ENCODE data around the gene USP40.

USP40 gene

DNA sequence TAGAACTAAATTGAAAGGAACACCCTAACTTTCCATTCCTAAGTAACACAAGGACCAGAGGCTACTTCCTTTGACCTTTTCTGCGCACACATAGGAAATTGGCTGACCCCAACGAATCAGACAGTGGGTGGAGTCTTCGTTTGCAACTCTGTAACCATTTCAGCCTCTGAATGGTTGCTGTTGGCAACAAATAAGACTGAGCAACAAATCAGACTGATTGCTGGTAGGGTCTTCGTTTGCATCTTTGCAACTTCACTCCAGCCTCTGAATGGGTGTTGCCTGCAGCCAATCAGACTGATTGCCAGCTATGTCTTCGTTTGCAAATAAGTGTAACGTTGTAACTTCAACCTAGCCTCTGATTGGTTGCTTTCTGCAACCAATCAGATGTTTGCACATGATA, 34.6 kb downstream of the USP40 start:
- no peak overlapping the region for H3K4me3 ChIP-seq (ENCODE audit: insufficient read depth, low read depth, low read length, poor library complexity, severe bottlenecking)
- no peak overlapping the region for H3K27ac ChIP-seq (ENCODE audit: insufficient read depth, low read length, poor library complexity, severe bottlenecking)
- H3K9me3 ChIP-seq (ENCODE audit: control insufficient read depth, low read length), result no peaks in the 10 kb centered on the region
- H3K36me3 ChIP-seq (ENCODE audit: control insufficient read depth, insufficient read depth, low read length), result no peaks in the 10 kb centered on the region
- no peak for DNase-seq
- no peaks in the 10 kb centered on the region for H3K27me3 ChIP-seq (replicated peaks; ENCODE audit: control insufficient read depth, insufficient read depth, low read length, poor library complexity, severe bottlenecking)
- H3K4me1 ChIP-seq (ENCODE audit: control insufficient read depth, insufficient read depth, low read length, poor library complexity, severe bottlenecking), result no peaks in the 10 kb centered on the region

- no peaks in the 10 kb centered on the region for H3K9me3 ChIP-seq (ENCODE audit: control insufficient read depth, low read length)
- DNase-seq, result no peak
- no peaks in the 10 kb centered on the region for H3K36me3 ChIP-seq (ENCODE audit: control insufficient read depth, insufficient read depth, low read length)
- H3K27ac ChIP-seq (ENCODE audit: insufficient read depth, low read length, poor library complexity, severe bottlenecking), result no peak overlapping the region
- H3K27me3 ChIP-seq (replicated peaks; ENCODE audit: control insufficient read depth, insufficient read depth, low read length, poor library complexity, severe bottlenecking), result no peaks in the 10 kb centered on the region
- no peak overlapping the region for H3K4me3 ChIP-seq (ENCODE audit: insufficient read depth, low read depth, low read length, poor library complexity, severe bottlenecking)
- no peaks in the 10 kb centered on the region for H3K4me1 ChIP-seq (ENCODE audit: control insufficient read depth, insufficient read depth, low read length, poor library complexity, severe bottlenecking)
Observed at GRCh38 chr2:233530381-233530780, 36.2 kb downstream of the USP40 start.

DNA sequence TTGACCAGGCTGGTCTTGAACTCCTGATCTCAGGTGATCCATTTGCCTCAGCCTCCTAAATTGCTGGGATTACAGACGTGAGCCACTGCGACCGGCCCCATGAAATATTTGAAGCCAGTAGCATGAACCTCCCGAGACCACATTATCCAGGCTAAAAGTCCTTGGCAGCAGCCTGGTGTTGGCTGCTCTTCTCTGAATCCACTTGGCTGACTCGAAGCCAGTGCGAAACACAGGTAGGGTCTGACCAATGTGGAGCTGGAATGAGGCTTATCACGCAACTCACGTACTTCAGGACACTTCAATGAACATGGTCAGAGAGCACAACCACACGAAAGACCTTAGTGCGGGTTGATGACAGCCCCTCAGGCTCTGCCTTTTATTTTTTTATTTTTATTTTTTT, 38.4 kb downstream of the USP40 start:
- no peak overlapping the region for H3K27ac ChIP-seq (ENCODE audit: insufficient read depth, low read length, poor library complexity, severe bottlenecking)
- H3K36me3 ChIP-seq (ENCODE audit: control insufficient read depth, insufficient read depth, low read length), result peaks cover 2% of the 10 kb centered on the region
- H3K27me3 ChIP-seq (replicated peaks; ENCODE audit: control insufficient read depth, insufficient read depth, low read length, poor library complexity, severe bottlenecking), result no peaks in the 10 kb centered on the region
- H3K4me3 ChIP-seq (ENCODE audit: insufficient read depth, low read depth, low read length, poor library complexity, severe bottlenecking), result no peak overlapping the region
- no peak for DNase-seq
- no peaks in the 10 kb centered on the region for H3K9me3 ChIP-seq (ENCODE audit: control insufficient read depth, low read length)
- no peaks in the 10 kb centered on the region for H3K4me1 ChIP-seq (ENCODE audit: control insufficient read depth, insufficient read depth, low read length, poor library complexity, severe bottlenecking)

DNA sequence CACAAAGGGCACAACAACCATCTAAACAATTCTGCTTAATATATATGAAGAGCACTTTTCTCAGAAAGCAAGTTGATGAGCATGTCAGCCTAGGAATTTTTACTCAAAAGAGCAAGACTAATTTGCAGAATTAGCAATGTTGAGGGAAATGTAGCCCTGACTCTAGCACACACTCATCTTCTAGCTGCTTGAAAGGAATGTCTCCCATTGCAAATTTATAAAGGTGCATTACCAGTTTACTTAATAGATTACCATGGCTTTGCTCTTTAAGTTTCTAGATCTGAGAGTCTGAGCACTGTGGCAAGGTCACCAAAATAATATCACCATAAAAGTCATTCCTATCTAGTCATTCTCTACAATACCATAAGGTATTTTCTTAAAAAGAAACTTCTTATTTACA, 40.8 kb downstream of the USP40 start:
- Histone ChIP-seq H3K4me1 (ENCODE audit: control insufficient read depth, insufficient read depth, low read length, poor library complexity, severe bottlenecking) (no peaks in the 10 kb centered on the region), H3K27me3 (replicated peaks; ENCODE audit: control insufficient read depth, insufficient read depth, low read length, poor library complexity, severe bottlenecking) (no peaks in the 10 kb centered on the region), H3K27ac (ENCODE audit: insufficient read depth, low read length, poor library complexity, severe bottlenecking) (no peak overlapping the region), H3K36me3 (ENCODE audit: control insufficient read depth, insufficient read depth, low read length) (peaks cover 7% of the 10 kb centered on the region), H3K9me3 (ENCODE audit: control insufficient read depth, low read length) (no peaks in the 10 kb centered on the region), H3K4me3 (ENCODE audit: insufficient read depth, low read depth, low read length, poor library complexity, severe bottlenecking) (no peak overlapping the region)
- no peak for DNase-seq

DNA sequence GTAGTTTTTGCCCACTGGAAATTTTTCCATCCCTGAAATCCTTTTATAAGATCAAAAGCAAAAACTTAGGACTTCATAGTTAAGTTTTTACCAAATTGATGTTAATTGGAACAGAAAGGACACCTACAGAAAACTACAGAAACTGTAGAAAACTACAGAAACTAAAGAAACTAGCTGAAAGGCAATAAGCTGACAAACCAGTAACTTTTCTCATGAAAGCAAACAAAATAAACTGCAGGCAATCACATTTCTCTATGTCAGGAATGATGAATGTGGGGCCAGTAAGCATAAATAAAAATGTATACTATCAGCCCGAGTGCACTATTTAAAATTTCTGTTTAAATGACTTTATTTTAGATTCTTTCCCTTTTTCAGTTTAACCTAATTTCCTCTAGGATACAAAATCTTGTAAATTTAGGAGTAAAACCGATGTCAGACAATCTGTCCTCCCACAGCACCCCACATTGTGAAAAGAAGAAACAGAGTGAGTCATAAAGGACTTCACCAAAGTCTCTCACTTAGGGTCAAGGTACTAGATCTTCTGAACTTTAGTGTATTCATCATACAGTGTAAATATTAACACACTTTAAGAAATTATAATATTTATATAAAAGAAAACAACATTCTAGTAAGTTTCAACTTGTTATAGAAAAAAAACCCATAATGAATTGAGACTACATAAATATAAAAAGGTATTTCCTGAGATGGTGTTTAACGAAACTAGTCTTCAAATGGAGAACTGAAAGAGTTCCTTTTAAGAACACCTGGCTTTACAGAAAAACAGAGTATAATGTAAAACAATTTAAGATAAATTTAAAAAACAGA, 46.6 kb downstream of the USP40 start:
- H3K36me3 ChIP-seq (ENCODE audit: control insufficient read depth, insufficient read depth, low read length), result peaks cover 7% of the 10 kb centered on the region
- H3K27me3 ChIP-seq (replicated peaks; ENCODE audit: control insufficient read depth, insufficient read depth, low read length, poor library complexity, severe bottlenecking), result no peaks in the 10 kb centered on the region
- H3K4me1 ChIP-seq (ENCODE audit: control insufficient read depth, insufficient read depth, low read length, poor library complexity, severe bottlenecking), result no peaks in the 10 kb centered on the region
- no peak for DNase-seq
- H3K9me3 ChIP-seq (ENCODE audit: control insufficient read depth, low read length), result no peaks in the 10 kb centered on the region
- H3K4me3 ChIP-seq (ENCODE audit: insufficient read depth, low read depth, low read length, poor library complexity, severe bottlenecking), result no peak overlapping the region
- no peak overlapping the region for H3K27ac ChIP-seq (ENCODE audit: insufficient read depth, low read length, poor library complexity, severe bottlenecking)

GRCh38 chr2:233513953-233514655, 52.5 kb downstream of the USP40 start:
- Histone ChIP-seq H3K36me3 (ENCODE audit: control insufficient read depth, insufficient read depth, low read length) (no peaks in the 10 kb centered on the region), H3K4me1 (ENCODE audit: control insufficient read depth, insufficient read depth, low read length, poor library complexity, severe bottlenecking) (no peaks in the 10 kb centered on the region)
- DNase-seq, result no peak

GRCh38 chr2:233503947-233504637, 62.5 kb downstream of the USP40 start:
- DNase-seq, result no peak
- Histone ChIP-seq H3K27me3 (replicated peaks; ENCODE audit: control insufficient read depth, insufficient read depth, low read length, poor library complexity, severe bottlenecking) (no peaks in the 10 kb centered on the region), H3K4me1 (ENCODE audit: control insufficient read depth, insufficient read depth, low read length, poor library complexity, severe bottlenecking) (no peaks in the 10 kb centered on the region), H3K36me3 (ENCODE audit: control insufficient read depth, insufficient read depth, low read length) (no peaks in the 10 kb centered on the region), H3K4me3 (ENCODE audit: insufficient read depth, low read depth, low read length, poor library complexity, severe bottlenecking) (no peak overlapping the region), H3K27ac (ENCODE audit: insufficient read depth, low read length, poor library complexity, severe bottlenecking) (no peak overlapping the region), H3K9me3 (ENCODE audit: control insufficient read depth, low read length) (peaks cover 7% of the 10 kb centered on the region)

More at GRCh38 chr2:233513953-233514655, 52.5 kb downstream of the USP40 start:
- Histone ChIP-seq H3K4me3 (ENCODE audit: insufficient read depth, low read depth, low read length, poor library complexity, severe bottlenecking) (no peak overlapping the region), H3K27me3 (replicated peaks; ENCODE audit: control insufficient read depth, insufficient read depth, low read length, poor library complexity, severe bottlenecking) (no peaks in the 10 kb centered on the region), H3K9me3 (ENCODE audit: control insufficient read depth, low read length) (no peaks in the 10 kb centered on the region), H3K27ac (ENCODE audit: insufficient read depth, low read length, poor library complexity, severe bottlenecking) (no peak overlapping the region)

GRCh38 chr2:233503481-233503880, 63.1 kb downstream of the USP40 start:
- Histone ChIP-seq H3K27ac (ENCODE audit: insufficient read depth, low read length, poor library complexity, severe bottlenecking) (no peak overlapping the region), H3K9me3 (ENCODE audit: control insufficient read depth, low read length) (peaks cover 7% of the 10 kb centered on the region), H3K27me3 (replicated peaks; ENCODE audit: control insufficient read depth, insufficient read depth, low read length, poor library complexity, severe bottlenecking) (no peaks in the 10 kb centered on the region), H3K4me1 (ENCODE audit: control insufficient read depth, insufficient read depth, low read length, poor library complexity, severe bottlenecking) (no peaks in the 10 kb centered on the region), H3K36me3 (ENCODE audit: control insufficient read depth, insufficient read depth, low read length) (no peaks in the 10 kb centered on the region), H3K4me3 (ENCODE audit: insufficient read depth, low read depth, low read length, poor library complexity, severe bottlenecking) (no peak overlapping the region)
- no peak for DNase-seq

DNA sequence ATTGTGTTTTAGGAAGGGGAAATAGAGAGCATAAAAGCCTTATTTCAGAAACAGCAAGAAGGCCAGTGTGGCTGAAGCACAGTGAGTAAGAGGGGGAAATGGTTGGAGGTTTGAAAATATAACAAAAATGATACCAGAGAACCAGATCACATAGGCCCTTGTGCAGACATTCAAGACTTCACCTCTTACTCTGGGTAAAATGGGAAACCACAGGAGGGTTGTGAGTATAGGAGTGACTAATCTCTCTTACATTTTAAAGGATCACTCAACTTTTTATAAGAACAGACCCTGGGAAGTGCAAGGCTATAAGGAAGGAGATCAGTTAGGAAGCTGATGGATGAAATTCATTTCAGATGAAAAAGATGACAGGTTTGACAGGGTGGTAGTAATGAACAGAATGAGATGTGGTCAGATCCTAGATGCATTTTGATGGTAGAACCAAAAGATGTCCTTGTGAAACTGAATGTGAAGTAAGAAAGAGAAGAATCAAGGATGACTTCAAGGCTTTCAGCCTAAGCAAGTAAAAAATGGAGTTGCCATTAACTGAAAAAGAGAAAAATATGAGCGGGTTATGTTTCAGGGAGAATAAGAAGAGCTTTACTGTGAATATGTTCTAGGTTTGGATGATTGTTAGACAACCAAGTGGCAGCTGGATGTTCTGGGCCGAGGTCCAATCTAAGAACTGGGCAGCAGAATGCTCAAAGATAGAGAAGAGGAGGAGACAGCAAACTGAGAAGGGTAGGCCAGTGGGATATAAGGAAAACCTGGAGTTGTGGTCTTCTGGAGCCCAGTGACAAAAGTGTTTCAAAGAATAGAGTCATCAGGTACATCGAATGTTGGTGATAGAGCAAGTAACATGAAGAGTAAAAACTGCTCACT, 65.1 kb downstream of the USP40 start:
- H3K4me1 ChIP-seq (ENCODE audit: control insufficient read depth, insufficient read depth, low read length, poor library complexity, severe bottlenecking), result no peaks in the 10 kb centered on the region
- no peak for DNase-seq
- no peak overlapping the region for H3K4me3 ChIP-seq (ENCODE audit: insufficient read depth, low read depth, low read length, poor library complexity, severe bottlenecking)
- H3K27me3 ChIP-seq (replicated peaks; ENCODE audit: control insufficient read depth, insufficient read depth, low read length, poor library complexity, severe bottlenecking), result no peaks in the 10 kb centered on the region
- H3K36me3 ChIP-seq (ENCODE audit: control insufficient read depth, insufficient read depth, low read length), result no peaks in the 10 kb centered on the region
- no peak overlapping the region for H3K27ac ChIP-seq (ENCODE audit: insufficient read depth, low read length, poor library complexity, severe bottlenecking)
- H3K9me3 ChIP-seq (ENCODE audit: control insufficient read depth, low read length), result peaks cover 7% of the 10 kb centered on the region

Data from effector memory CD4-positive, alpha-beta T cell (primary cell).